GM12878 (cell line): Measurements from ENCODE around the gene CDHR5. TPM values are rescaled to one million over a fixed set of nuclear protein-coding genes. Genes with fewer than 3 reads are reported as not detected.
A peak's percentile ranks its signal among the peaks of the same experiment; 100 is the strongest.

Source experiments
- ATAC-seq: fragments of 200-7000 bp; cut with Tn5 transposase; 3 replicates; pipeline ENCODE4 v1.9.1; 2020; ENCODE audit warnings: mild to moderate bottlenecking, moderate library complexity
- BruUV-seq: library from RNA; stranded (reverse); fragments of 400-500 nt; replicated peaks from 2 replicates; lab custom pipeline; 2021; lab: Mats Ljungman, UMichigan
- CTCF ChIA-PET: fragments of 300-600 bp; sonication (Branson Sonifier 250); formaldehyde crosslinking; extraction: SDS; loops from one replicate; lab custom pipeline; 2021; ENCODE audit warnings: inconsistent platforms; lab: Yijun Ruan, JAX
- POLR2A ChIA-PET: fragments of 350-600 bp; formaldehyde crosslinking; extraction: SDS; loops from one replicate; lab custom pipeline; 2021; ENCODE audit warnings: inconsistent platforms; lab: Charles Lee
- RAD21 ChIA-PET: fragments of 300-600 bp; sonication (Branson Sonifier 250); formaldehyde crosslinking; loops from one replicate; lab custom pipeline; 2023; ENCODE audit warnings: antibody characterized with exemption; ENCODE audit not compliant: unreplicated experiment; lab: Charles Lee
- SMC1A ChIA-PET: fragments of 300-600 bp; sonication (Branson Sonifier 250); formaldehyde crosslinking; loops from one replicate; lab custom pipeline; 2023; ENCODE audit not compliant: unreplicated experiment, uncharacterized antibody; lab: Charles Lee
- DNase-seq: peaks from one replicate; pipeline ENCODE4 v3.0.0-alpha.2; 2011; ENCODE audit warnings: low read depth, low spot score
- FAIRE-seq: peaks from 3 replicates; lab custom pipeline; 2011; peaks lifted over from hg19 to GRCh38; lab: Jason Lieb, UNC
- H2AFZ ChIP-seq: 2 replicates; pipeline ENCODE4 v1.6.0; 2011; ENCODE audit warnings: low read depth, low read length, control low read depth; ENCODE audit not compliant: control insufficient read depth
- H3K27ac ChIP-seq: 2 replicates; pipeline ENCODE4 v1.5.1; 2011; ENCODE audit warnings: control low read depth; ENCODE audit not compliant: control insufficient read depth, insufficient read depth
- H3K27me3 ChIP-seq, 2 experiments: replicated peaks in 1 of 2; 2 replicates each; pipeline versions ENCODE4 v1.6.0 to v1.6.1; 2011; ENCODE audit warnings: low read length in 1 of 2; ENCODE audit not compliant: control insufficient read depth in 2 of 2, insufficient read depth in 2 of 2
- H3K36me3 ChIP-seq, 2 experiments: 2 replicates each; pipeline ENCODE4 v1.5.1; 2011; ENCODE audit warnings: low read length in 1 of 2; ENCODE audit not compliant: control insufficient read depth in 2 of 2, insufficient read depth in 2 of 2
- H3K4me1 ChIP-seq: 2 replicates; pipeline ENCODE4 v1.6.1; 2011; ENCODE audit warnings: mild to moderate bottlenecking, low read length, moderate library complexity, mixed read lengths; ENCODE audit not compliant: control insufficient read depth, insufficient read depth
- H3K4me2 ChIP-seq: 2 replicates; pipeline ENCODE4 v1.6.0; 2011; ENCODE audit warnings: control low read depth; ENCODE audit not compliant: control insufficient read depth, insufficient read depth
- H3K4me3 ChIP-seq: fragments of 200-600 bp; sonication (generic); 2 replicates; pipeline ENCODE4 v1.5.1; 2016
- H3K79me2 ChIP-seq: 2 replicates; pipeline ENCODE4 v1.6.0; 2011; ENCODE audit warnings: low read length; ENCODE audit not compliant: control insufficient read depth, insufficient read depth
- H3K9ac ChIP-seq: 2 replicates; pipeline ENCODE4 v1.8.0; 2011; ENCODE audit warnings: low read length, control low read depth, mixed read lengths; ENCODE audit not compliant: control insufficient read depth, insufficient read depth
- H3K9me3 ChIP-seq: replicated peaks from 3 replicates; pipeline ENCODE4 v1.5.1; 2011; ENCODE audit warnings: mild to moderate bottlenecking, low read length; ENCODE audit not compliant: control insufficient read depth, insufficient read depth
- H4K20me1 ChIP-seq: 2 replicates; pipeline ENCODE4 v1.6.0; 2011; ENCODE audit not compliant: control insufficient read depth, insufficient read depth
- NR2F1 ChIP-seq: fragments of 450-650 bp; conservative IDR thresholded peaks from 2 replicates; pipeline ENCODE4 v1.6.1; 2017; ENCODE audit warnings: mild to moderate bottlenecking
- POU2F2 ChIP-seq: IDR thresholded peaks from 3 replicates; pipeline ENCODE4 v1.6.1; 2011; ENCODE audit warnings: low read depth, mild to moderate bottlenecking, low read length, borderline replicate concordance
- WGBS: methylation state at CpG from one replicate; pipeline ENCODE4 v1.1.6; 2016; ENCODE audit warnings: low lambda C conversion rate; ENCODE audit not compliant: insufficient replicate concordance, insufficient coverage; ENCODE audit errors: missing lambda C conversion rate; 5-methylcytosine and 5-hydroxymethylcytosine counted together
- in situ Hi-C: fragments of 300-500 bp; cut with MboI; formaldehyde crosslinking; loops from 9 replicates; pipeline ENCODE4 v1.14.3; 2018; ENCODE audit warnings: mixed read lengths
- intact Hi-C: fragments of 100-400 bp; cut with micrococcal nuclease; formaldehyde crosslinking; loops from one replicate; pipeline ENCODE4 v1.14.2; 2022; ENCODE audit not compliant: unreplicated experiment
- polyA plus RNA-seq, 11 experiments: library from polyadenylated mRNA; depleted of rRNA in 4 of 11; unstranded in 6 of 11; stranded (reverse) in 5 of 11; fragments of >200 nt; fragmentation: Nextera tagmentation in 4 of 11; fragmentation: Illumina TruSeq in 1 of 11; extraction: Ambion mirVana in 4 of 11; extraction: Trizol in 1 of 11; gene quantifications; 1 replicate in 1 of 11; 2 replicates in 10 of 11; pipeline versions ENCODE4 v1.2.1 to v1.2.3, GENCODE V29; 2011 to 2016; ENCODE audit warnings: inconsistent platforms in 2 of 11, missing spikeins in 2 of 11, low read depth in 1 of 11
- total RNA-seq, 4 experiments: library from RNA; depleted of rRNA in 3 of 4; stranded (reverse); fragments of >200 nt in 3 of 4; fragmentation: Illumina TruSeq in 1 of 4; extraction: Trizol in 1 of 4; gene quantifications; 2 replicates each; pipeline versions ENCODE4 v1.2.1 to v1.2.3, GENCODE V29; 2013 to 2021
- TF ChIP-seq, protein P1 (sequence below): fragments of 450-650 bp; IDR thresholded peaks from 2 replicates; pipeline ENCODE4 v1.6.1; 2016; ENCODE audit warnings: mild to moderate bottlenecking
- TF ChIP-seq, protein P2 (sequence below): fragments of 450-650 bp; IDR thresholded peaks from 2 replicates; pipeline ENCODE4 v1.6.1; 2018; ENCODE audit warnings: mild to moderate bottlenecking, low read depth, moderate library complexity; ENCODE audit not compliant: partially characterized antibody
- TF ChIP-seq, protein P3 (sequence below): fragments of 450-650 bp; formaldehyde crosslinking; IDR thresholded peaks from 2 replicates; pipeline ENCODE4 v1.5.0; 2022; ENCODE audit warnings: mild to moderate bottlenecking, missing genetic modification characterization
- TF ChIP-seq, protein P4 (sequence below): fragments of 450-650 bp; IDR thresholded peaks from 2 replicates; pipeline ENCODE4 v1.6.1; 2016; ENCODE audit warnings: mild to moderate bottlenecking, moderate library complexity, borderline replicate concordance

CDHR5 gene
- total and polyA plus RNA-seq, 10 of the 15 experiments (the other 5 are each of a cell fraction or from before 2014, with no cell fraction given), result 0.06 TPM; not detected in 9

DNA sequence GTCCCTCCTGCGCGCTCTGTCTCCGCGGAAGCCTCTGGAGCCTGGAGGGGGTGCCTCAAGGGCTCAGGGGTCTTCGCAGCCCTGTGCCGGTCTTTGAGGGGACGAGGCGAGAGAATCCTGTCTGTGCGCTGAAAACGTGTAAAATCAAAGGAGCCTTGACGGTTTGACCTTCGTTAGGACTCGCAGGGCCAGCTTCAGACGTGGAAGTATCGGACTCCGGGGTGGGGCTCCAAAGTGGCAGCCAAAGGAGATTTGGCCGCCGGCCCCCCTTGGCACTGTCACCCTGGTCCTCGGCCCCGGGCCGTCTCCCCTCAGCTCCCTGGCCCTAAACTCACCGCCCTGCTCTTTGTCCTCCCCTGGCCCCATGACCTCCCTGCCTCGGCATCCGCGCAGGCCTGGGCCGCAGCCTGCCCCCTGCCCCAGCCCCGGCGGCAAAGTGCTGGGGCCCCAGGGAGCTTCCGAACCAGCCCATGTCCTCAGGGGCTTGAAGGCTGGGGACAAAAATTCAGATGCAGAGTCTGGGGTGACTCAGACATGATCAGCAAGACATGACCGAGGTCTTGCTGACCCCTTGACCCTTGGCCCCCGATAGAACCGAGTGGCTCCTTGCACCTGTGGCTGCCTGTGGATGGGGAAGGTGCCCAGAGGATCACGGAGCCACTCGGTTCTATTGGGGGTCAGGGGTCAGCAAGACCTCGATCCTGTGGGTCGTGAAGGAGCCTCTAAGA, 55.4 kb downstream of the CDHR5 start:
- no peak for FAIRE-seq
- ChIA-PET POLR2A (interaction anchor here (0.6 to 1.2 kb wide), 6 partner anchors 8 to 228 kb away, joined by 3 to 7 read pairs (median 5); partner anchors contain the start of genes LMNTD2 and RNH1), SMC1A (no interaction called here), CTCF (interaction anchor here (1.4 kb wide), 1 partner anchor 157 kb away, joined by 3 read pairs; no protein-coding TSS in a partner anchor), RAD21 (interaction anchor here (1.4 kb wide), 1 partner anchor 14 kb away, joined by 5 read pairs; no protein-coding TSS in a partner anchor)
- in situ Hi-C loops, result no loop called here
- H3K4me3 ChIP-seq, result peak overlapping the region; percentile 93
- no peak for ATAC-seq
- peak overlapping the region; percentile 39; the same call in 1 of the 2 replicates for H2AFZ ChIP-seq
- intact Hi-C loops, result no loop called here
- peak overlapping the region; percentile 93 for H3K9ac ChIP-seq
- peak overlapping the region; percentile 85 for H3K27ac ChIP-seq
- no peaks in the 10 kb centered on the region for H3K9me3 ChIP-seq
- 34% methylated on average over 36 of the region's 36 CpGs for WGBS
- peaks cover 0 to 4% of the 10 kb centered on the region in 2 experiments; a peak in 2 of 4 replicates for H3K36me3 ChIP-seq
- TSS peak; percentile 85 for BruUV-seq
- peaks cover 13% of the 10 kb centered on the region for H3K4me1 ChIP-seq
- no peak for DNase-seq
- TF ChIP-seq NR2F1, result peak; percentile 50
- TF ChIP-seq, protein P1, sequence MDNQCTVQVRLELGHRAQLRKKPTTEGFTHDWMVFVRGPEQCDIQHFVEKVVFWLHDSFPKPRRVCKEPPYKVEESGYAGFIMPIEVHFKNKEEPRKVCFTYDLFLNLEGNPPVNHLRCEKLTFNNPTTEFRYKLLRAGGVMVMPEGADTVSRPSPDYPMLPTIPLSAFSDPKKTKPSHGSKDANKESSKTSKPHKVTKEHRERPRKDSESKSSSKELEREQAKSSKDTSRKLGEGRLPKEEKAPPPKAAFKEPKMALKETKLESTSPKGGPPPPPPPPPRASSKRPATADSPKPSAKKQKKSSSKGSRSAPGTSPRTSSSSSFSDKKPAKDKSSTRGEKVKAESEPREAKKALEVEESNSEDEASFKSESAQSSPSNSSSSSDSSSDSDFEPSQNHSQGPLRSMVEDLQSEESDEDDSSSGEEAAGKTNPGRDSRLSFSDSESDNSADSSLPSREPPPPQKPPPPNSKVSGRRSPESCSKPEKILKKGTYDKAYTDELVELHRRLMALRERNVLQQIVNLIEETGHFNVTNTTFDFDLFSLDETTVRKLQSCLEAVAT, result peak; percentile 64
- TF ChIP-seq, protein P2, sequence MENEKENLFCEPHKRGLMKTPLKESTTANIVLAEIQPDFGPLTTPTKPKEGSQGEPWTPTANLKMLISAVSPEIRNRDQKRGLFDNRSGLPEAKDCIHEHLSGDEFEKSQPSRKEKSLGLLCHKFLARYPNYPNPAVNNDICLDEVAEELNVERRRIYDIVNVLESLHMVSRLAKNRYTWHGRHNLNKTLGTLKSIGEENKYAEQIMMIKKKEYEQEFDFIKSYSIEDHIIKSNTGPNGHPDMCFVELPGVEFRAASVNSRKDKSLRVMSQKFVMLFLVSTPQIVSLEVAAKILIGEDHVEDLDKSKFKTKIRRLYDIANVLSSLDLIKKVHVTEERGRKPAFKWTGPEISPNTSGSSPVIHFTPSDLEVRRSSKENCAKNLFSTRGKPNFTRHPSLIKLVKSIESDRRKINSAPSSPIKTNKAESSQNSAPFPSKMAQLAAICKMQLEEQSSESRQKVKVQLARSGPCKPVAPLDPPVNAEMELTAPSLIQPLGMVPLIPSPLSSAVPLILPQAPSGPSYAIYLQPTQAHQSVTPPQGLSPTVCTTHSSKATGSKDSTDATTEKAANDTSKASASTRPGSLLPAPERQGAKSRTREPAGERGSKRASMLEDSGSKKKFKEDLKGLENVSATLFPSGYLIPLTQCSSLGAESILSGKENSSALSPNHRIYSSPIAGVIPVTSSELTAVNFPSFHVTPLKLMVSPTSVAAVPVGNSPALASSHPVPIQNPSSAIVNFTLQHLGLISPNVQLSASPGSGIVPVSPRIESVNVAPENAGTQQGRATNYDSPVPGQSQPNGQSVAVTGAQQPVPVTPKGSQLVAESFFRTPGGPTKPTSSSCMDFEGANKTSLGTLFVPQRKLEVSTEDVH, result no peak
- TF ChIP-seq, protein P3, sequence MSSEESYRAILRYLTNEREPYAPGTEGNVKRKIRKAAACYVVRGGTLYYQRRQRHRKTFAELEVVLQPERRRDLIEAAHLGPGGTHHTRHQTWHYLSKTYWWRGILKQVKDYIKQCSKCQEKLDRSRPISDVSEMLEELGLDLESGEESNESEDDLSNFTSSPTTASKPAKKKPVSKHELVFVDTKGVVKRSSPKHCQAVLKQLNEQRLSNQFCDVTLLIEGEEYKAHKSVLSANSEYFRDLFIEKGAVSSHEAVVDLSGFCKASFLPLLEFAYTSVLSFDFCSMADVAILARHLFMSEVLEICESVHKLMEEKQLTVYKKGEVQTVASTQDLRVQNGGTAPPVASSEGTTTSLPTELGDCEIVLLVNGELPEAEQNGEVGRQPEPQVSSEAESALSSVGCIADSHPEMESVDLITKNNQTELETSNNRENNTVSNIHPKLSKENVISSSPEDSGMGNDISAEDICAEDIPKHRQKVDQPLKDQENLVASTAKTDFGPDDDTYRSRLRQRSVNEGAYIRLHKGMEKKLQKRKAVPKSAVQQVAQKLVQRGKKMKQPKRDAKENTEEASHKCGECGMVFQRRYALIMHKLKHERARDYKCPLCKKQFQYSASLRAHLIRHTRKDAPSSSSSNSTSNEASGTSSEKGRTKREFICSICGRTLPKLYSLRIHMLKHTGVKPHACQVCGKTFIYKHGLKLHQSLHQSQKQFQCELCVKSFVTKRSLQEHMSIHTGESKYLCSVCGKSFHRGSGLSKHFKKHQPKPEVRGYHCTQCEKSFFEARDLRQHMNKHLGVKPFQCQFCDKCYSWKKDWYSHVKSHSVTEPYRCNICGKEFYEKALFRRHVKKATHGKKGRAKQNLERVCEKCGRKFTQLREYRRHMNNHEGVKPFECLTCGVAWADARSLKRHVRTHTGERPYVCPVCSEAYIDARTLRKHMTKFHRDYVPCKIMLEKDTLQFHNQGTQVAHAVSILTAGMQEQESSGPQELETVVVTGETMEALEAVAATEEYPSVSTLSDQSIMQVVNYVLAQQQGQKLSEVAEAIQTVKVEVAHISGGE (CRISPR knock-in tag), result no peak
- TF ChIP-seq, protein P4, sequence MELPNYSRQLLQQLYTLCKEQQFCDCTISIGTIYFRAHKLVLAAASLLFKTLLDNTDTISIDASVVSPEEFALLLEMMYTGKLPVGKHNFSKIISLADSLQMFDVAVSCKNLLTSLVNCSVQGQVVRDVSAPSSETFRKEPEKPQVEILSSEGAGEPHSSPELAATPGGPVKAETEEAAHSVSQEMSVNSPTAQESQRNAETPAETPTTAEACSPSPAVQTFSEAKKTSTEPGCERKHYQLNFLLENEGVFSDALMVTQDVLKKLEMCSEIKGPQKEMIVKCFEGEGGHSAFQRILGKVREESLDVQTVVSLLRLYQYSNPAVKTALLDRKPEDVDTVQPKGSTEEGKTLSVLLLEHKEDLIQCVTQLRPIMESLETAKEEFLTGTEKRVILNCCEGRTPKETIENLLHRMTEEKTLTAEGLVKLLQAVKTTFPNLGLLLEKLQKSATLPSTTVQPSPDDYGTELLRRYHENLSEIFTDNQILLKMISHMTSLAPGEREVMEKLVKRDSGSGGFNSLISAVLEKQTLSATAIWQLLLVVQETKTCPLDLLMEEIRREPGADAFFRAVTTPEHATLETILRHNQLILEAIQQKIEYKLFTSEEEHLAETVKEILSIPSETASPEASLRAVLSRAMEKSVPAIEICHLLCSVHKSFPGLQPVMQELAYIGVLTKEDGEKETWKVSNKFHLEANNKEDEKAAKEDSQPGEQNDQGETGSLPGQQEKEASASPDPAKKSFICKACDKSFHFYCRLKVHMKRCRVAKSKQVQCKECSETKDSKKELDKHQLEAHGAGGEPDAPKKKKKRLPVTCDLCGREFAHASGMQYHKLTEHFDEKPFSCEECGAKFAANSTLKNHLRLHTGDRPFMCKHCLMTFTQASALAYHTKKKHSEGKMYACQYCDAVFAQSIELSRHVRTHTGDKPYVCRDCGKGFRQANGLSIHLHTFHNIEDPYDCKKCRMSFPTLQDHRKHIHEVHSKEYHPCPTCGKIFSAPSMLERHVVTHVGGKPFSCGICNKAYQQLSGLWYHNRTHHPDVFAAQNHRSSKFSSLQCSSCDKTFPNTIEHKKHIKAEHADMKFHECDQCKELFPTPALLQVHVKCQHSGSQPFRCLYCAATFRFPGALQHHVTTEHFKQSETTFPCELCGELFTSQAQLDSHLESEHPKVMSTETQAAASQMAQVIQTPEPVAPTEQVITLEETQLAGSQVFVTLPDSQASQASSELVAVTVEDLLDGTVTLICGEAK, result 0 out of 2 replicates have a peak, but pooled peaks have one; percentile 23
- TF ChIP-seq POU2F2, result no peak
- H3K27me3 ChIP-seq, result no peaks in the 10 kb centered on the region
- H4K20me1 ChIP-seq, result no peaks in the 10 kb centered on the region
- H3K4me2 ChIP-seq, result peak overlapping the region; percentile 95
- peaks cover 27% of the 10 kb centered on the region for H3K79me2 ChIP-seq
